Skin of body (tissue), 2 donors: Measurements from ENCODE around the gene CEP126. TPM values are rescaled to one million over a fixed set of nuclear protein-coding genes. Genes with fewer than 3 reads are reported as not detected.

ENCODE experiments used
- DNase-seq: peaks from one replicate; lab custom pipeline; 2025; lab: John Stamatoyannopoulos, UW
- total RNA-seq: library from RNA; depleted of rRNA; stranded (reverse); fragments of >200 nt; gene quantifications from one replicate; pipeline ENCODE4 v1.2.3, GENCODE V29; 2014

CEP126 gene
- total RNA-seq: 6.1 TPM

GRCh38 chr11:101914738-101915426 is at the start of gene CEP126:
TSS of gene CEP126 (plus strand) at chr11:101915010. CDS start at chr11:101915285, 275 bp downstream.
- peak; percentile 96 for DNase-seq

GRCh38 chr11:101866619-101867491 is 48.0 kb upstream of the CEP126 start:
- DNase-seq: peak; percentile 30

GRCh38 chr11:101867951-101868350 is 46.9 kb upstream of the CEP126 start:
- no peak for DNase-seq

GRCh38 chr11:101870510-101870909 is 44.3 kb upstream of the CEP126 start:
- DNase-seq: no peak

GRCh38 chr11:101872171-101872882 is 42.5 kb upstream of the CEP126 start:
- no peak for DNase-seq

- no peak for DNase-seq
These were observed 34.6 kb upstream of the CEP126 start for GRCh38 chr11:101880222-101880621.

GRCh38 chr11:101881586-101881985 is 33.2 kb upstream of the CEP126 start:
- DNase-seq: no peak

- no peak for DNase-seq
These were observed 29.2 kb upstream of the CEP126 start for GRCh38 chr11:101885631-101886030.

- no peak for DNase-seq
These were observed 25.0 kb upstream of the CEP126 start for GRCh38 chr11:101889767-101890166.

GRCh38 chr11:101894505-101894904 is 20.3 kb upstream of the CEP126 start:
- DNase-seq: no peak

- no peak for DNase-seq
These were observed 7.0 kb upstream of the CEP126 start for GRCh38 chr11:101907815-101908214.

GRCh38 chr11:101909087-101909486 is 5.7 kb upstream of the CEP126 start:
- DNase-seq: no peak

GRCh38 chr11:101912823-101913284 is 2.0 kb upstream of the CEP126 start:
- no peak for DNase-seq

GRCh38 chr11:101913656-101914055 is 1.2 kb upstream of the CEP126 start:
- no peak for DNase-seq

- peak; percentile 91 for DNase-seq
These were observed 471 bp upstream of the CEP126 start for GRCh38 chr11:101914341-101914737.

- DNase-seq: peak; percentile 87
These were observed 1.0 kb downstream of the CEP126 start for GRCh38 chr11:101915791-101916291.

GRCh38 chr11:101916422-101916821 is 1.6 kb downstream of the CEP126 start, which contains the start of gene ANGPTL5:
TSS of gene ANGPTL5 (minus strand) at chr11:101916522. CDS start at chr11:101907909, 8,613 bp downstream.
- DNase-seq: no peak

- DNase-seq: no peak
These were observed 2.4 kb downstream of the CEP126 start for GRCh38 chr11:101917226-101917625.

- DNase-seq: no peak
These were observed 6.2 kb downstream of the CEP126 start for GRCh38 chr11:101920992-101921391.

- no peak for DNase-seq
These were observed 8.7 kb downstream of the CEP126 start for GRCh38 chr11:101923554-101923953.

GRCh38 chr11:101929294-101929915 is 14.6 kb downstream of the CEP126 start:
- no peak for DNase-seq
